OCI-LY1 (cell line): ENCODE measurements around the gene ANKRD37.

Source experiments
- H2AFZ ChIP-seq: fragments of 200-600 bp; sonication (generic), shearing (Covaris generic); 2 replicates; pipeline ENCODE4 v1.6.0; 2014; ENCODE audit warnings: antibody characterized with exemption, mild to moderate bottlenecking, low read length
- H3F3A ChIP-seq: fragments of 200-600 bp; sonication (generic), shearing (Covaris generic); 2 replicates; pipeline ENCODE4 v1.6.0; 2014; ENCODE audit warnings: mild to moderate bottlenecking, antibody characterized with exemption, low read length, moderate library complexity; ENCODE audit not compliant: insufficient read depth
- H3K27ac ChIP-seq: fragments of 200-600 bp; sonication (generic); 2 replicates; pipeline ENCODE4 v1.5.1; 2014; ENCODE audit warnings: low read length, mixed run types, mild to moderate bottlenecking, low read depth; ENCODE audit not compliant: poor library complexity, severe bottlenecking
- H3K27me3 ChIP-seq: fragments of 200-600 bp; sonication (generic); 2 replicates; pipeline ENCODE4 v1.6.0; 2014; ENCODE audit warnings: antibody characterized with exemption, mild to moderate bottlenecking, low read length, moderate library complexity; ENCODE audit not compliant: insufficient read depth
- H3K36me3 ChIP-seq: fragments of 200-600 bp; sonication (generic); 2 replicates; pipeline ENCODE4 v1.6.1; 2014; ENCODE audit warnings: mild to moderate bottlenecking, antibody characterized with exemption, low read length, moderate library complexity, mixed read lengths; ENCODE audit not compliant: insufficient read depth
- H3K4me1 ChIP-seq: fragments of 200-600 bp; sonication (generic); 2 replicates; pipeline ENCODE4 v1.5.1; 2014; ENCODE audit warnings: mild to moderate bottlenecking, low read length, moderate library complexity; ENCODE audit not compliant: insufficient read depth, severe bottlenecking
- H3K4me2 ChIP-seq: fragments of 200-600 bp; sonication (generic), shearing (Covaris generic); 2 replicates; pipeline ENCODE4 v1.6.1; 2014; ENCODE audit warnings: low read length
- H3K4me3 ChIP-seq: fragments of 200-600 bp; sonication (generic); 2 replicates; pipeline ENCODE4 v1.5.1; 2014; ENCODE audit warnings: low read length, low read depth, mild to moderate bottlenecking, mixed read lengths; ENCODE audit not compliant: poor library complexity, severe bottlenecking
- H3K79me2 ChIP-seq: fragments of 200-600 bp; shearing (Covaris generic); 2 replicates; pipeline ENCODE4 v1.6.1; 2016; ENCODE audit warnings: mixed run types, low read length, mixed read lengths; ENCODE audit not compliant: insufficient read depth
- H3K9ac ChIP-seq: fragments of 200-600 bp; sonication (generic), shearing (Covaris generic); 2 replicates; pipeline ENCODE4 v1.6.1; 2014; ENCODE audit warnings: mild to moderate bottlenecking, low read length, mixed read lengths
- H3K9me2 ChIP-seq: fragments of 200-600 bp; sonication (generic), shearing (Covaris generic); 2 replicates; pipeline ENCODE4 v1.6.1; 2014; ENCODE audit warnings: low read depth, mild to moderate bottlenecking, low read length, mixed read lengths
- H3K9me3 ChIP-seq: fragments of 200-600 bp; shearing (Covaris generic); 2 replicates; pipeline ENCODE4 v1.6.1; 2014; ENCODE audit warnings: low read length, mixed read lengths
- H4K20me1 ChIP-seq: fragments of 200-600 bp; sonication (generic), shearing (Covaris generic); 2 replicates; pipeline ENCODE4 v1.6.0; 2016; ENCODE audit warnings: mild to moderate bottlenecking, low read length; ENCODE audit not compliant: insufficient read depth
- EZH2 ChIP-seq: fragments of 200-600 bp; sonication (generic), shearing (Covaris generic); IDR thresholded peaks from 2 replicates; pipeline ENCODE4 v1.8.0; 2017; ENCODE audit warnings: borderline replicate concordance, mixed run types, mild to moderate bottlenecking, antibody characterized with exemption, low read length, moderate library complexity, mixed read lengths
- TF ChIP-seq, protein P1 (sequence below): fragments of 200-600 bp; sonication (generic), shearing (Covaris generic); IDR thresholded peaks from 2 replicates; pipeline ENCODE4 v1.5.1; 2017; ENCODE audit warnings: mild to moderate bottlenecking, antibody characterized with exemption, low read length, moderate library complexity, mixed read lengths

The ANKRD37 gene

DNA sequence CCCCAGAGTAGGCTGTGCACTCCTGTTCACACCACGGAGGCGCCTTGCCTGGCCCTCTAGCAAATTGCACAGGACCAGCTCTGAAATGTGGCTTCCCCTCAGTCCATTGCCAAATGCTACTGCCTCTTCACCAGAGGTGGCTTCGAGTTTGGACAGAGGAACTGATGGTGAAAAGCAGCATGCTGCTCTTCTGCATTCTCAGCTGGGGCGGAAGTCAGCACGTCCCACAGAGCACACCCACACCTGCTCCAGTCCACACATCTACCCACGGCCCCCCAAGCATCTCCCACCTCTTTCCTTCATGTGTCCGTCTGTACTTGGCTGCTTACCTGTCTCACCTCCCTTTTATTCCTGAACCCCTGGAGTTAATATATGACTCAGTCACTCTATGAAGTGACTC is 44.4 kb upstream of the ANKRD37 start:
- peaks cover 19% of the 10 kb centered on the region for H3K4me1 ChIP-seq
- peak overlapping the region; percentile 84 for H3K27ac ChIP-seq
- TF ChIP-seq, protein P1, sequence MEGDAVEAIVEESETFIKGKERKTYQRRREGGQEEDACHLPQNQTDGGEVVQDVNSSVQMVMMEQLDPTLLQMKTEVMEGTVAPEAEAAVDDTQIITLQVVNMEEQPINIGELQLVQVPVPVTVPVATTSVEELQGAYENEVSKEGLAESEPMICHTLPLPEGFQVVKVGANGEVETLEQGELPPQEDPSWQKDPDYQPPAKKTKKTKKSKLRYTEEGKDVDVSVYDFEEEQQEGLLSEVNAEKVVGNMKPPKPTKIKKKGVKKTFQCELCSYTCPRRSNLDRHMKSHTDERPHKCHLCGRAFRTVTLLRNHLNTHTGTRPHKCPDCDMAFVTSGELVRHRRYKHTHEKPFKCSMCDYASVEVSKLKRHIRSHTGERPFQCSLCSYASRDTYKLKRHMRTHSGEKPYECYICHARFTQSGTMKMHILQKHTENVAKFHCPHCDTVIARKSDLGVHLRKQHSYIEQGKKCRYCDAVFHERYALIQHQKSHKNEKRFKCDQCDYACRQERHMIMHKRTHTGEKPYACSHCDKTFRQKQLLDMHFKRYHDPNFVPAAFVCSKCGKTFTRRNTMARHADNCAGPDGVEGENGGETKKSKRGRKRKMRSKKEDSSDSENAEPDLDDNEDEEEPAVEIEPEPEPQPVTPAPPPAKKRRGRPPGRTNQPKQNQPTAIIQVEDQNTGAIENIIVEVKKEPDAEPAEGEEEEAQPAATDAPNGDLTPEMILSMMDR: no peak
- no peak for TF ChIP-seq EZH2
- peak overlapping the region; percentile 10; the same call in 1 of the 2 replicates for H3K9ac ChIP-seq
- no peak overlapping the region for H2AFZ ChIP-seq
- H3K79me2 ChIP-seq: no peaks in the 10 kb centered on the region
- no peak overlapping the region for H3K4me3 ChIP-seq
- H4K20me1 ChIP-seq: no peaks in the 10 kb centered on the region
- H3F3A ChIP-seq: no peaks in the 10 kb centered on the region
- peaks cover 68% of the 10 kb centered on the region for H3K36me3 ChIP-seq
- H3K9me2 ChIP-seq: no peaks in the 10 kb centered on the region
- H3K27me3 ChIP-seq: no peaks in the 10 kb centered on the region
- no peaks in the 10 kb centered on the region for H3K9me3 ChIP-seq
- peak overlapping the region; percentile 24; the same call in 1 of the 2 replicates for H3K4me2 ChIP-seq

DNA sequence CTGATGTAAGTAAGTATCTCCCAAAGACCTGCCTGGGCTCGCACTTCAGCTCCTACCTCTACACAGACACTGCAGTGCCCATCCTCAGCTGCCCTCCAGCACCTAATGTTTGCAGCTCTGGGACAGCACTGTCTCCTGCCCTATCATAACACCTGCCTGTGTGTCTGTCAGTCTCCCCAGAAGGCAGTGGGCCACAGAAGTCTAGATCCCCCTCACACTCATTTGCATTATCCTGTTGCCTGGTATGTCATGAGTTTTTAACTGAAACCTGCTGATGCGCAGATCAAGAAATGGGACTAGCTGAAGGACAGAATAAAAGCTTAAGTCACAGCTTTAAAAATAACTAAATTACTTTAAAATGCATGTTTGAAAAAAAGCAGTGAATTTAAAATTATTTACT is 43.9 kb upstream of the ANKRD37 start:
- Histone ChIP-seq H2AFZ (no peak overlapping the region), H3K4me2 (peak overlapping the region; percentile 24; the same call in 1 of the 2 replicates), H3K27me3 (no peaks in the 10 kb centered on the region), H3K9ac (peak overlapping the region; percentile 10; the same call in 1 of the 2 replicates), H3K4me1 (peaks cover 19% of the 10 kb centered on the region), H3K27ac (peak overlapping the region; percentile 84), H4K20me1 (no peaks in the 10 kb centered on the region), H3K9me3 (no peaks in the 10 kb centered on the region), H3K4me3 (no peak overlapping the region), H3K36me3 (peaks cover 68% of the 10 kb centered on the region), H3K79me2 (no peaks in the 10 kb centered on the region), H3F3A (no peaks in the 10 kb centered on the region), H3K9me2 (no peaks in the 10 kb centered on the region)
- no peak for TF ChIP-seq EZH2
- TF ChIP-seq, protein P1: no peak

DNA sequence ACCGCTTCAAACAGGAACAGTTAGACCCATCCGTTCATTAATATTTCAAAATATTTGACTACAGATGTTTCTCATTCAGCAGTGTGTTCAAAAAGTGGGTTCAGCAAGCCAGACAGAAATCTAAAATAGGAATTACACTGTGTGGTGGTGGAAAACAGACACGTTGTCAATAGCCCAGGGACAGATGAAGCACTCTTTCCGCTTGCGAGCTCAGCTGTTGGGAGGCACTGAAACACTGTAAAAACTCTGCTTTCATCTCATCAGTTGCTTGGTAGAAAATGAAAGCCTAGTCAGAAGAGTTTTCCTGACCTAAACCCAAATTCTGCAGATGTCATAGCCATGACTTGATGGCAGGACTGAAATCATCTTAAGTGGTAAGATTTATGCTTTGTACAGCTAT is 39.4 kb upstream of the ANKRD37 start:
- Histone ChIP-seq H3K79me2 (no peaks in the 10 kb centered on the region), H3K4me3 (no peak overlapping the region), H3K27ac (no peak overlapping the region), H3K27me3 (no peaks in the 10 kb centered on the region), H3K9me3 (no peaks in the 10 kb centered on the region), H3K9ac (no peak overlapping the region), H3K36me3 (peaks cover 47% of the 10 kb centered on the region), H3K4me2 (no peak overlapping the region), H3K9me2 (no peaks in the 10 kb centered on the region), H4K20me1 (no peaks in the 10 kb centered on the region), H3K4me1 (peaks cover 12% of the 10 kb centered on the region), H2AFZ (no peak overlapping the region), H3F3A (no peaks in the 10 kb centered on the region)
- TF ChIP-seq, protein P1: no peak
- no peak for TF ChIP-seq EZH2
